Subcutaneous preadipocyte (primary cell): ENCODE data around the gene CYB5R3. TPM values are rescaled to one million over a fixed set of nuclear protein-coding genes. Genes with fewer than 3 reads are reported as not detected.

Experiments
- small RNA-seq: library from RNA; depleted of rRNA; stranded (forward); fragments of <200 nt; gene quantifications from one replicate; pipeline ENCODE3, GENCODE V24; 2012
- total RNA-seq: library from RNA; depleted of rRNA; stranded (reverse); fragments of >200 nt; gene quantifications from 2 replicates; pipeline ENCODE4 v1.2.3, GENCODE V29; 2012

Gene CYB5R3
- 70.6 and 97.4 TPM in 2 replicates for total RNA-seq

GRCh38 chr22:42649246-42650099 lies at the start of gene CYB5R3:
TSS of gene CYB5R3 (minus strand) at chr22:42649392. CDS start at chr22:42649315, 77 bp downstream.

DNA sequence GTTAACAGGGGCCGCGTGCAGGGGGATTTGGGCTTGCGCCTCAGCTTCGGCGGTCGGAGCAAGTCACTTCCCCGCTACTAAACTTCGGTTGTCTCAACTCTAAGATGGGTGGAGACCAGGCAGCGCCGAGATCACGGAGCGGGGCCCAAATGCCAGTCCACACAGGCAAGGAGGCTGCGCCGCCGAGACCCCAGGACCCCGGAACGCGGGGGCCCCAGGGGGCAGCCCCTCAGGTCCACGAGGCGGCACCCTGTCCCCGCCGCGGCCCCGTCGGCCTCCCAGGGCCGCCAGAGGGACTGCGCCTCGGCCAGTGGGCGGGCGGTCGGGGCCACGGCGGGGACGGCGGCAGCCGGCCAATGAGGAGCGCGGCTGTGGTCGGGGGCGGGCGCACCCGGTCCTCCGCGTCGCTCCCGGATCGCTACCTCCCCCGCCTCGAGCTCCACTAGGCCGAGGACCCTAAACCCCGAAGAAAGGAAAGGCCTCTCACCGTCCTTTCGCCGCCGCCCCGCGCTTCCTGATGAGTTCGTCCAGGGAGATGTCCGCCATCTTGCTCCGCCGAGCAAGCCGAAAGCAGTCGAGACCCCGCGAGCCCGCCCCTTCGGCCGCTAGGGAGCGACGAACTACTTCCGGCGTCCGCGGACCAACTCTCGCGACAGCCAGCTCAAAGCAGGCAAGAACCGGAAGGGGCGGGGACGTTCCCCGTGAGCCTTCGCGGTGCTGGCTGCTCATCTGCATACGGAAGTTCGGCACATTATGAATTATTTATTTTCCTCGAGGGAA lies 34.7 kb downstream of the CYB5R3 start, which contains the start of gene POLDIP3:
POLDIP3 (minus strand) TSS at position 572 of the 780 bp plus-strand sequence; CDS start at position 546, 26 bp downstream.

Small RNA genes within 50 kb of the gene (small RNA-seq; reads per million reads assigned to genes)
- gene RNU6-513P = not detected

Other genes with a start within 250 kb of the CYB5R3 start
- gene NFAM1, start 217.0 kb downstream of the CYB5R3 start, total RNA-seq = not detected in 2 replicates
- 28.7 and 58.6 TPM in 2 replicates for gene RRP7A, start 129.6 kb downstream of the CYB5R3 start, total RNA-seq
- gene SERHL2, start 95.4 kb downstream of the CYB5R3 start, total RNA-seq = 4.5 and 5.1 TPM in 2 replicates
- gene POLDIP3, start 34.5 kb downstream of the CYB5R3 start, total RNA-seq = 21.7 and 23.9 TPM in 2 replicates
- gene ATP5MGL, start 8.8 kb downstream of the CYB5R3 start, total RNA-seq = 1.1 and 1.4 TPM in 2 replicates
- 31.5 and 41.2 TPM in 2 replicates for gene A4GALT, start 71.5 kb upstream of the CYB5R3 start, total RNA-seq
- 41.9 and 60.4 TPM in 2 replicates for gene ARFGAP3, start 207.9 kb upstream of the CYB5R3 start, total RNA-seq